ENCODE results near the gene PEPD. TPM values are rescaled to one million over a fixed set of nuclear protein-coding genes. Genes with fewer than 3 reads are reported as not detected.

Gene PEPD
- total RNA-seq, 1 donor from 2014 or later: 49.7 TPM

DNA sequence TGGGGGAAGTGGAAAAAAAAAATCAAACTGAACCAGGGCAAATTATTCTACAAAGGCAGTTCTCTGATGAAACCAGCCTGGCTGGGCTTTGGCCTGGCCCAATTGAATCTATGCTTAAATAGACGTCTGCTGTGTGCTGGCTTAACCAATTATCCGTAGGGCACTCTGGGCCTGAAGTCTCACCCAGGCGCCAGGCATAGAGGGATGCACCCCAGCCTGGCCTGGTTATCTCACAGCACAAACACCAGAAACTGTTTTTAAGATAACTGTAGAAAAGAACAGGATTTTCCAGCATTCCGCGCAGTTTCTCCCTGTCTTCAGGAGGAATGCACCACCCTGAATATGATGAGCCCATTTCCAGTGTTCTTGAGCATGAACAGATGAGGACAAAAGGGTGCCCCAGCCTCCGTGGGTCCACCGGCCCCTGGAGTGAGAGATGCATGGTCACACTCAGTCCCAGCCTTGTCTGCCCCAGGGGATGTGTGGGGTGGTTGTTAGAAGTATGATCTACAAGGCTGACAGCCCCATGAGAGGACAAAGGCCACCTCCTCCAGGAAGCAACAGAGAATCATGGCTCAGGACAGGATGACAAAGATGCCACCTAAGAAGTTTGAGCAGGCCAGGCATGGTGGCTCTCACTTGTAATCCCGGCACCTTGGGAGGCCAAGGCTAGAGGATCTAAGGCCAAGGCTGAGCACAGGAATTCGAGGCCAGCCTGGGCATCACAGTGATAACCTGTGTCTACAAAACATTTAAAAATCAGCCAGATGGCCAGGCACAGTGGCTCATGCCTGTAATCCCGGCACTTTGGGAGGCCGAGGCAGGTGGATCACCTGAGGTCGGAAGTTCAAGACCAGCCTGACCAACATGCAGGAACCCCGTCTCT is 50.2 kb downstream of the PEPD start:
- H3K36me3 Mint-ChIP-seq: peaks cover 7% of the 10 kb centered on the region
- H3K4me3 Mint-ChIP-seq: no peak overlapping the region
- H3K27ac Mint-ChIP-seq: no peak overlapping the region
- no peaks in the 10 kb centered on the region for H3K27me3 Mint-ChIP-seq (ENCODE audit: low read depth)
- H3K9me3 Mint-ChIP-seq: no peaks in the 10 kb centered on the region
- no peak for DNase-seq (ENCODE audit: low spot score in 2 of 2, unreplicated experiment in 2 of 2)
- peaks cover 46% of the 10 kb centered on the region for H3K4me1 Mint-ChIP-seq
- TF ChIP-seq, protein P1, sequence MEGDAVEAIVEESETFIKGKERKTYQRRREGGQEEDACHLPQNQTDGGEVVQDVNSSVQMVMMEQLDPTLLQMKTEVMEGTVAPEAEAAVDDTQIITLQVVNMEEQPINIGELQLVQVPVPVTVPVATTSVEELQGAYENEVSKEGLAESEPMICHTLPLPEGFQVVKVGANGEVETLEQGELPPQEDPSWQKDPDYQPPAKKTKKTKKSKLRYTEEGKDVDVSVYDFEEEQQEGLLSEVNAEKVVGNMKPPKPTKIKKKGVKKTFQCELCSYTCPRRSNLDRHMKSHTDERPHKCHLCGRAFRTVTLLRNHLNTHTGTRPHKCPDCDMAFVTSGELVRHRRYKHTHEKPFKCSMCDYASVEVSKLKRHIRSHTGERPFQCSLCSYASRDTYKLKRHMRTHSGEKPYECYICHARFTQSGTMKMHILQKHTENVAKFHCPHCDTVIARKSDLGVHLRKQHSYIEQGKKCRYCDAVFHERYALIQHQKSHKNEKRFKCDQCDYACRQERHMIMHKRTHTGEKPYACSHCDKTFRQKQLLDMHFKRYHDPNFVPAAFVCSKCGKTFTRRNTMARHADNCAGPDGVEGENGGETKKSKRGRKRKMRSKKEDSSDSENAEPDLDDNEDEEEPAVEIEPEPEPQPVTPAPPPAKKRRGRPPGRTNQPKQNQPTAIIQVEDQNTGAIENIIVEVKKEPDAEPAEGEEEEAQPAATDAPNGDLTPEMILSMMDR (IDR thresholded peaks at IDR 0.05; ENCODE audit: unreplicated experiment): no peak

- H3K4me3 Mint-ChIP-seq: no peak overlapping the region
- peaks cover 4% of the 10 kb centered on the region for H3K9me3 Mint-ChIP-seq
- peaks cover 52% of the 10 kb centered on the region for H3K4me1 Mint-ChIP-seq
- peaks cover 6% of the 10 kb centered on the region for H3K36me3 Mint-ChIP-seq
- TF ChIP-seq, protein P1 (IDR thresholded peaks at IDR 0.05; ENCODE audit: unreplicated experiment): no peak
- DNase-seq (ENCODE audit: low spot score in 2 of 2, unreplicated experiment in 2 of 2): no peak
- H3K27me3 Mint-ChIP-seq (ENCODE audit: low read depth): no peaks in the 10 kb centered on the region
- H3K27ac Mint-ChIP-seq: no peak overlapping the region
Measured at GRCh38 chr19:33470686-33471085, 50.9 kb downstream of the PEPD start.

DNA sequence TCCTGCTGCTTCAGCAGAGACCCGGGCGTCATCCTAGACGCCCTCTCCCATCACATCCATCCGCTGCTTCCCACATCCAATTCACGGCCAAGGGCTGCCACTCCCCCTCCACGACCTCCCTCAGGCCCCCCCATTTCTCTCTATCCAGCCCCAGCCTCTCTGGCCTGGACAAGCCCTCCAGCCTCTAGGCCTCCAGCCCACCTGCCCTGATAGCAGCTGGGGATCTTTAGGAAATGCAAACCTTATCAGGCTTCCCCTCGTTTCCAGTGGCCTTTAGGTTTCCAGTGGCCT is 51.6 kb downstream of the PEPD start:
- H3K9me3 Mint-ChIP-seq: peaks cover 7% of the 10 kb centered on the region
- H3K4me1 Mint-ChIP-seq: peaks cover 55% of the 10 kb centered on the region
- TF ChIP-seq, protein P1 (IDR thresholded peaks at IDR 0.05; ENCODE audit: unreplicated experiment): no peak
- H3K27ac Mint-ChIP-seq: no peak overlapping the region
- no peak for DNase-seq (ENCODE audit: low spot score in 2 of 2, unreplicated experiment in 2 of 2)
- H3K36me3 Mint-ChIP-seq: peaks cover 6% of the 10 kb centered on the region
- H3K27me3 Mint-ChIP-seq (ENCODE audit: low read depth): no peaks in the 10 kb centered on the region
- no peak overlapping the region for H3K4me3 Mint-ChIP-seq

DNA sequence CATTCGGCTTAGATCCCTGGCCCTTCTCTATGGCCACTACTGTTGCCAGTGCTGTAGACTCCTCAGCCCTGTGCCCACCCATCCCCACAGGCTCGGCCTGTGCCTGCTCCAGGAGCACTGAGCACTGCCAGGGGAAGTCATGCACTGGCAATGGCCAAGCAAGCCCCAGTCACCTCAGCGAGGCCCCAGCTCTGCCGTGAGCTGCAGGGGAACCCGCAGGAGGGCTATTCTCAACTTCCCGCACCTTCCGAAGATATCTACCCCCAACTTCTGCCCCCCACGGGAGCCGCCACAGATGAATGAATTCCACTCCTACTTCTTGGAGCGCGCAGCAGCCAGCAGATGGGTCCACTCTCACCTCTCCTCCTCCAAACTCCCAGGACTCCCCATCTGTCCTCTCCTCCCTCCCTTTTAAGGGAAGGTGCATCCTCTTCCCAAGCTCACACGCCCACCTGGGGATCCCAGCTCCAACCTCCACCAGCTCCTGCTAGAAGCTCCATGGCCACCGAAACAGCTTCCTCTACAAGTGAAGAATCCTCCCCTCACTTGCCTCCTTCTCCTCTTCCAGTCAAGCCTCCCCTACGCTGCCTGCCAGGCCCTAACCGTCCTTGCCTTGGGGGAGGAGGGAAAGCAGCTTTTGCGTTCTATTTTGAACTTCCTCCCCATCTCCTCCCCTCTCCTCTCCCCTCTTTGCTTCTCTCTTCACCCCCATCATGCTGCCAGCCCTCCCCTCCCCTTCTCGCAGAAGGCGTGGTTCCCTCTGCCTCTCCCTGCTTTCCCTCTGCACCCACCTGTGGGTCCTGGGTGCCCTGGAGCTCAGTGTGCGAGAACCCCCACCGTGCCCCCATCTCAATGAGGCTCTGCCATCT is 52.2 kb downstream of the PEPD start:
- Mint-ChIP-seq H3K27me3 (ENCODE audit: low read depth) (no peaks in the 10 kb centered on the region), H3K36me3 (peaks cover 6% of the 10 kb centered on the region), H3K27ac (no peak overlapping the region), H3K4me1 (peaks cover 55% of the 10 kb centered on the region), H3K9me3 (peaks cover 7% of the 10 kb centered on the region), H3K4me3 (no peak overlapping the region)
- TF ChIP-seq, protein P1 (IDR thresholded peaks at IDR 0.05; ENCODE audit: unreplicated experiment): no peak
- no peak for DNase-seq (ENCODE audit: low spot score in 2 of 2, unreplicated experiment in 2 of 2)

DNA sequence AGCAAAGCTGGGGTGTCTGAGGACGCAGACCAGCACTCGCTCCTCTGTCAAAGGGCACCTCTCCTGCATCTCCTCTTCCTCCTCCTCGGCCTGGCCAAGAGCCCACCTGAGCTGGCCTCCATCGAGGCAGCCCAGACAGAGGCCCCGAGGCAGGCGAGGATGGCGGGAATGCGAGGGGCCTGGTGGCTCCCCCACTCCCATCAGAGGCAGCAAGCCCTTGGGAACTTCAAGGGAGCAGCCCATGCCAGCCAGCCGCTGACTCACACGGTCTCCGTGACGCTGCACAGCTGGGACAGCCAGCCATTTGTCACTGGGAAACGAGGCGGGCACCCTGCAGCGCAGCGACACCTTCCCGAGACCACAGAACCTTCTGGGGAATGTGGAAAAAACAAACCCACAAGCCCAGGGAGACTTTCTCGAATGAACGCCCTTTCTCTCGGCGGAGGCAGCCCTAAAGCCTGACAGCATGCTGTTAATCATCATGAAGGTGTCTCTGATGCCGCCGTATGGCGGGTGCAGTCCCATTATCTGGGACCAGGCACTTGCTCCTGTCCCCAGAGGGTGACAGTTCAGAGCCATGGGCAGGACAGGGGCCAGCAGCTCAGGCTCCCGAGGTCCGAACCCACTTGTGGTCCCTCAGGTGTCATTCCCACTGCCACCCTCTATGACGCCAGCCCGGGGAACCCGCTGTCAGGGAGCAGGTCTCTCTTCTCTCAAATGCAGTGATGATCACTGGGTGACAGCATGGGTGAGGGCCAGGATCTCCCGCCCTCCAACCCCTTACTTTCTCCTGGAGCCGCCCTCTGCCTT is 53.0 kb downstream of the PEPD start:
- peaks cover 7% of the 10 kb centered on the region for H3K9me3 Mint-ChIP-seq
- H3K27me3 Mint-ChIP-seq (ENCODE audit: low read depth): no peaks in the 10 kb centered on the region
- H3K27ac Mint-ChIP-seq: no peak overlapping the region
- DNase-seq (ENCODE audit: low spot score in 2 of 2, unreplicated experiment in 2 of 2): no peak
- H3K36me3 Mint-ChIP-seq: peaks cover 3% of the 10 kb centered on the region
- no peak overlapping the region for H3K4me3 Mint-ChIP-seq
- TF ChIP-seq, protein P1 (IDR thresholded peaks at IDR 0.05; ENCODE audit: unreplicated experiment): no peak
- peaks cover 51% of the 10 kb centered on the region for H3K4me1 Mint-ChIP-seq
